GM12891 (cell line): Measurements from ENCODE around the gene PSMD6.

Experiments
- DNase-seq: peaks from one replicate; pipeline ENCODE4 v3.0.0; 2011; ENCODE audit warnings: low spot score; ENCODE audit not compliant: insufficient read length
- FAIRE-seq: peaks from 2 replicates; lab custom pipeline; 2011; peaks lifted over from hg19 to GRCh38; lab: Jason Lieb, UNC
- PAX5 ChIP-seq: IDR thresholded peaks from 2 replicates; pipeline ENCODE4 v1.6.1; 2011; ENCODE audit warnings: low read length, moderate library complexity, mild to moderate bottlenecking; ENCODE audit not compliant: insufficient read depth, severe bottlenecking
- POLR2A ChIP-seq: IDR thresholded peaks from 2 replicates; pipeline ENCODE4 v1.6.1; 2011; ENCODE audit warnings: low read depth, low read length, control low read depth
- POLR2AphosphoS5 ChIP-seq: IDR thresholded peaks from 2 replicates; pipeline ENCODE4 v1.6.1; 2011; ENCODE audit warnings: low read depth, low read length, control low read depth
- POU2F2 ChIP-seq: IDR thresholded peaks from 2 replicates; pipeline ENCODE4 v1.6.1; 2011; ENCODE audit warnings: low read depth, mild to moderate bottlenecking, control low read depth, low read length, moderate library complexity
- SPI1 ChIP-seq: IDR thresholded peaks from 2 replicates; pipeline ENCODE4 v1.6.1; 2011; ENCODE audit warnings: low read depth, low read length, control low read depth
- TAF1 ChIP-seq: IDR thresholded peaks from 2 replicates; pipeline ENCODE4 v1.6.1; 2011; ENCODE audit warnings: low read depth, low read length, control low read depth

The PSMD6 gene

DNA sequence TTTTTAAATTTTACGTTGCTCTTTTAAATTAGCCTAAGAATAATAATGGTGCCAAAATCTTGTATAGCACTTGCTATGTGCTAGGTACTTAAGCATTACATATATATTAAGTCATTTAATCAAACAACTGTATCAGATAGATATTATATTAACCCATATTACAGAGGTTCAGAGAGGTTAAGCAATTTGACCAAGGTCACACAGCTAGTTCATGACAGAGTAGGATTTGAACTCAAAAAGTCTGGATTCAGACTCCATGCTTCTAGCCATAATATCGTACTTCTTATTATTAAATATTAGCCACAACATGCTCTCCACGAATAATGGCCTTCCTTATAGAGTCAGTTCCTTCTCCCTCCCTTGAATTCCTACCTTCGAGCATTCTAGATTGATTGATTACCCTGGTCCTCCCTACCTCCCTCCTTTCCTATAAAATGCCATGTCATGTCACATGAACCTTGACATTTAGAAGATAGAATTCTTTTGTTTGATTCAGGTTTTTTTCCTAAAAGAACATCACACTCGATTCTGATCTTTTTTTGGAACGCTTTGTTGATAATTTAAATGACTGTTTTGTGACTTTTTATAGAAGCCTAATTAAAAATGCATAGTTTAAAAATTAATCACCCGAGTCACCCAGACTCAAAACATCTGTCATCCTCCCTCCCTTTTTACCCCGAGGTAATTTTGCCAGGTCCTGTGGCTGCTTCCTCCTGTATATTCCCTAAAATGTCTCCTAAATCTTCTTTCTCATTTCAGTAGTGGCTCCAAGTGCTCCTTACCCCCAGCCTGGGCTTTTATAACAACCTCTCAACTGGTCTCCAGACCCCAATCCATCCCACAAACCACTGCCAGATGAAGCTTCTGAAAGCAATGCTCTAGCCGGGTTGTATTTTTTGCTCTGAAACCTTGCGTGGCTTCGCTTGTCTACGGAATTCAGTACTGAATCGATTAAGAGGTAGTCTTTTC is 8.5 kb upstream of the PSMD6 start:
- FAIRE-seq (no peak), DNase-seq (no peak)
- TF ChIP-seq SPI1 (no peak), PAX5 (no peak), POLR2AphosphoS5 (no peak), POU2F2 (no peak), TAF1 (no peak), POLR2A (no peak)

DNA sequence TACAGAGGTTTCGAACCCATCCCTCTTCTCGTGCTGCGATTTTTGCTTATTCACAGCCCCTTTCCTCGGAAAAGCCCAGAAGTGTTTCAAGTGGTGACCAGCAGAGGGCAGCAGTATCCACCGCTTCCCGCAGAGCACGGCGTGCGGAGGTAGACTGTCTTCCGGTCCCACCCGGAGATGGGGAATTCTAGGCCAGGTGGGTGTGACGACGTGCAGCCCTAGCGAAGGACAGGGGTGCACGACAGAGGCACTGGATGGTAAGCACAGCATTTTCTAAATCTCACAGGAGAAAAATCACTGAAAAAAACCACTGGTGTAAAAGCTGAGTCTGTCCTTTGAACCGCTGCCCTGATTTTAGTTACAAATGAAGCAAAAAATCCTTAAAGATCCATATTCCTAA is 7.4 kb upstream of the PSMD6 start:
- peak; percentile 96 for FAIRE-seq

DNA sequence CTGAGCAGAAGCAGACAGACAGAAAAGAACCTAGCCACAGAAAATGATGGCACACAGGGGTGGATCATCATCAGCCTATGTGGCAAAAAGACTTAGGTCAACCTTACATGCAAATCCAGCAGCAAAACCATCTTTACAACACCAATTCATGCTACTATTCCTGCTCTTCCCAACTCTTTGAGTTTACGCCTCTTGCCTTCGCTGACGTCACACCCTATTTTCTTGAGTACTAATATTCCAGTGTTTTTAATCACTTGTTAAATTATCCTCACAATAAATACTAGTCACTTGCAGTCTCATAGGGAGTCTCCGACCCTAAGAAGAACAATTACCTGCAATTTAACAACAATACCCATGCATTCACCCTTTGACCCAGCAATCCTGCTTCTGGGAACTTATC is 6.0 kb upstream of the PSMD6 start:
- FAIRE-seq (no peak), DNase-seq (no peak)
- TF ChIP-seq TAF1 (no peak), POLR2AphosphoS5 (no peak), PAX5 (no peak), SPI1 (no peak), POLR2A (no peak), POU2F2 (no peak)

More for the DNA sequence above, 7.4 kb upstream of the PSMD6 start:
- TF ChIP-seq POU2F2, result peak; percentile 38; the same call in 1 of the 2 replicates
- TF ChIP-seq POLR2A, result no peak
- 0 out of 2 replicates have a peak, but pooled peaks have one; percentile 2 for TF ChIP-seq SPI1
- DNase-seq, result peak; percentile 30

DNA sequence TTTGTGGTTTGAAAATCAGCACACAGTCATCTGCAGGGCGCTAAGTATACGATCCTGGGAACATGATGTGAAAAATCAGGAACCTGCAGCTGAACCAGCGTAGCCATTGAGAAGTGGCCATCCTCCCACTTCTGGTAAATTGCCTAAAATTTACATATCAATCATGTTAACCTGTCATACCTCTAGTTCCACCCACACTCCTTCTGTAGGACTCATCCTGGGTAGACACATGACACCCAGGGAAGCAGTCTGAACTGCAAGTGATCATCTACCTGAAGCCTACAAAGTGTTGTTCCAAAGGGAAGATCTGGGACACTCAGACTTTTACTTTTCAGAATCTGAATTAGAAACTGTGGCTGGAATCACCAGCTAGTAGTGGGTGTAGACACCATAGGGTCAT is 5.5 kb upstream of the PSMD6 start:
- TF ChIP-seq POLR2A (no peak), SPI1 (no peak), TAF1 (no peak), POLR2AphosphoS5 (no peak), POU2F2 (no peak), PAX5 (no peak)
- DNase-seq (no peak), FAIRE-seq (no peak)

DNA sequence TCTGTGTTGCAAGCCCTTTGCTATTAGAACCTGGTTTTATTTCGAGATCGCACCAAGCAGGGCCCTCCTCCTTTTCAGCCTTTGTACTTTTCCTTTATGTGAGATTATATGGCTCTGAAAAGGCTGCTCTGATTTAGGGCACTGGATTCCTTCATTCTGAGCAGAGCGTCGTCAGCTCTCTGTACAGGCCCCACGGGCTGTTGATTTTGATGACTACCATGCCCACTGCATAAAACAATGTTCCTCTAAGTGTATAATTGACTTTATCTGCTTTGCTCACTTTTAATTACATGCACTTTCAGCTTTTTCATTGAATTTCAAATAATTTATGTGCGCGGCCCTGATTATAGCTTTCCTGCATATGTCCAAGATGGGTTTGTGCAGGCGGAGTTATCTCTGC is 4.4 kb upstream of the PSMD6 start:
- no peak for DNase-seq
- TF ChIP-seq PAX5, result no peak
- FAIRE-seq, result no peak

DNA sequence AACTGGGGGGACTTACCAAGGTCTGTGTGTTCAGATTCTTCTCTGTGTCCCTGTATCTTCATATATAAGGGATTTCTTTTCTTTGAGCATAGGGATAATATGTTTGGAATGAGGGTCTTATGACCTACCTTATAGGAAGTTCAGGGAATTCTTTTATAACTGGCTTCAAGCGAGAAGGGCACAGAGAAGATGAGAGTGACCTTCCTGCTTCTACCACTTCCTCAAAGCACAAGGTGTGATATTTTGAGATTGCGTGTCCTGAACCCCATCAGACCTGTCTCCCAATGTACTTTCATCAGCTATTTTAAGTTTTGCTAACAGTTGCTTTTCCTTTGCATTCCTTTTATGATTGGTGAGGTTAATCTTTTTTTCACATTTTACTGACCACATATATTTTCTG is 3.1 kb upstream of the PSMD6 start:
- no peak for DNase-seq
- no peak for FAIRE-seq
- TF ChIP-seq SPI1, result peak; percentile 33; the same call in 1 of the 2 replicates
- no peak for TF ChIP-seq POLR2AphosphoS5

DNA sequence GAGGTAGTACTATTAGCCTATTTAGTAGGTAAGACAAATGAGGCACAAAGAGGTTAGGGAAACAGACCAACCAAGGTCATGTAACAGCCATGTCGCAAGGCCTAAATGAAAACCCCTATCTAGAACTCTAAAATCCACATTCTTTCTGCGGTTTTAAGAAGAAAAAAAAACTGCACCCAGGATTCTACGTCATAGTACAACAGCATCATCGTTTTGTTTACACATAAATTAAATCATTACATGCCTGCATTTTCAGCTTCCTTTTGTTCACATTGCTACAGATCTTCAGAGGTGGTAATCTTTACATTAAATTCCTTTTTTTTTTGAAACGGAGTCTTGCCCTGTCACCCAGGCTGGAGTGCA is 548 bp upstream of the PSMD6 start:
- no peak for FAIRE-seq
- TF ChIP-seq POU2F2, result no peak
- no peak for TF ChIP-seq SPI1
- TF ChIP-seq POLR2AphosphoS5, result no peak
- no peak for TF ChIP-seq PAX5
- TF ChIP-seq POLR2A, result no peak
- TF ChIP-seq TAF1, result no peak
- DNase-seq, result no peak

DNA sequence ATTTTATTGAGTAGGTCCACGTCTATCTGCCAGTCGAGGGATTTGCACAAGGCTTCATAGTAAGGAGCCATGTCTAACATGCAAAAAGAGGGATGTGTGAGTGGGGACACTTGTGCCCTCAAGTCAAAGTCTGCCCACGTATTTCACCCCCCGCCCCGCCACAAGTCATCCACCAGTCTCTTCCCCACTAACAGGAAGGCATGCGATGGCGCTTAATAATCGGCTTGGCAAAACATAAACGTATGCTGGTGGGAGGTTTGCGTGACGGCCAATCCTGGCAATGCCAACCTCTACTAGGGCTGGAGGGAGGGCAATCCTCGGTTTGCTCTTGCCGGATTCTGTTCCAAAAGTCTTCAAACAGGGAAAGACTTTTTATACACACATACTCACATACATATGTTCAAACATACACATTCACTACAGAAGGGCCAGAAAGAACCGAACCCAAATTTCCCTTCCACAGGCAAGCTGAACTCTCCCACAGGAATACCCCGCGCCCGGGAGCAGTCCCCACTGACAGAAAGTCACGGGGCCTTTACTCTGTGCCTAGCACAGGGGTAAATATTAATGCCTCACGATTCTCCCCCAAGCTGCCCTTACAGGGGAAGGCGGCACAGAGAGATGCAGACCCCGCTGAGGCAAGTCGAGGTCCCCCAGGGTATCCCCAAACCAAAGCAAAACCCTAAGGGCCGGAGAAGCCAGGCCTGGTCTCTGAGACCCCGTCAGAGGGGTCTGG is 675 bp downstream of the PSMD6 start:
- no peak for TF ChIP-seq SPI1
- TF ChIP-seq POLR2AphosphoS5, result no peak
- TF ChIP-seq PAX5, result no peak
- TF ChIP-seq POU2F2, result no peak
- TF ChIP-seq TAF1, result no peak
- TF ChIP-seq POLR2A, result no peak
- FAIRE-seq, result peak; percentile 13
- DNase-seq, result peak; percentile 5

DNA sequence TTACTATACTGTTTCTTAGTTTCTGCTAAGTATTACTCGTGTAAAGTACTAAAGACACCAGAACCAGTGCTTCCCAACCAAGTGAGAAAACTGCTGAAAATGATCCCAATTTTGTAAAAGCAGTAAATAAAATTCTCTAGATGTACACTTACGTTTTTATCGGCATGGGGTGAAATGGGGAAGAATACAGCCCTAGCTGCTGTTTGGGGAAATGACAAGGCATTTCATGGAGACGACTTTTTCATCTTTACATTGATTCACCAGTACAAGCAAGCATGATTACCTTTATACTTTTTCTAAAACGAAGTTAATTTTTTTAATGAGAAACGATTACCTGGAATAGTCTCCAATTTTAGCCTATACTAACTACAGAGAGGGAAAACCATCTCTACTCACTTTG is 1.4 kb downstream of the PSMD6 start:
- FAIRE-seq (no peak), DNase-seq (no peak)
- no peak for TF ChIP-seq POU2F2

DNA sequence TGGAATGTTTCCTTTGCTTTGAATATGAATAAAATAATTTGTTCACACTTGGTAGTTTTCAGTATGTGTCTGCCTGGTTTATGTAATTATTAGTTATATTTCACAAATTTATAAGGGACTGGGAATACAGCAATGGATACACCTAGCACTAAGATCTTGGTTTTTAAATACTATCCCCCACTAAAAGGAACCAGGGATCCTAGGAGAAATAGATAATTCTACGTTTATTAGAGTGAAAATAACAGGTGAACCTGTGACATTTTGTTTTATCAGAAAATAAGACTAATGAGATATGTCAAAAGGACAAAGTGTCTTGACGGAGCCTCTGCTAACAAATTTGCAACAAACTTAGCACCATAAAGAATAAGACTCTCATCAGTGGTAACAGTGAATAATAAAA is 3.4 kb downstream of the PSMD6 start:
- DNase-seq, result no peak
- FAIRE-seq, result no peak
- TF ChIP-seq TAF1, result no peak
- no peak for TF ChIP-seq POU2F2
- no peak for TF ChIP-seq SPI1
- TF ChIP-seq POLR2AphosphoS5, result no peak
- TF ChIP-seq PAX5, result no peak
- TF ChIP-seq POLR2A, result no peak
